ENCODE results near the gene RELN. TPM values are rescaled to one million over a fixed set of nuclear protein-coding genes. Genes with fewer than 3 reads are reported as not detected.

Gene RELN
- total and polyA plus RNA-seq, 5 donors from 2014 or later = not detected

GRCh38 chr7:103640031-103640779, 349.3 kb downstream of the RELN start:
- no peak overlapping the region for H3K27ac ChIP-seq (ENCODE audit: insufficient read depth, low read length, poor library complexity, severe bottlenecking)
- no peaks in the 10 kb centered on the region for H3K4me1 Mint-ChIP-seq
- no peak overlapping the region for H3K4me3 ChIP-seq (ENCODE audit: low read depth, low read length)
- no peaks in the 10 kb centered on the region for H3K36me3 Mint-ChIP-seq
- H3K9me3 Mint-ChIP-seq = peaks cover 0 to 12% (median 2%) of the 10 kb centered on the region in 7 donors
- no peak overlapping the region for H3K4me3 Mint-ChIP-seq
- peaks cover 0 to 3% of the 10 kb centered on the region in 2 experiments for H3K9me3 ChIP-seq (ENCODE audit: control insufficient read depth in 2 of 2, low read length in 2 of 2)
- no peak for ATAC-seq (ENCODE audit: low read depth in 2 of 2)
- no peak overlapping the region for H3K27ac Mint-ChIP-seq
- no peaks in the 10 kb centered on the region for H3K27me3 ChIP-seq (ENCODE audit: control insufficient read depth, insufficient read depth, low read length)
- H3K27me3 Mint-ChIP-seq = peaks cover 5% of the 10 kb centered on the region
- H3K36me3 ChIP-seq (ENCODE audit: control insufficient read depth, insufficient read depth, low read length) = no peaks in the 10 kb centered on the region
- no peak for DNase-seq
- H3K4me1 ChIP-seq (ENCODE audit: control insufficient read depth, insufficient read depth, low read length, poor library complexity, severe bottlenecking) = no peaks in the 10 kb centered on the region

GRCh38 chr7:103637726-103638125, 351.7 kb downstream of the RELN start:
- H3K9me3 Mint-ChIP-seq = peaks cover 0 to 2% (median 0%) of the 10 kb centered on the region in 7 donors
- H3K36me3 ChIP-seq (ENCODE audit: control insufficient read depth, insufficient read depth, low read length) = no peaks in the 10 kb centered on the region
- no peaks in the 10 kb centered on the region for H3K27me3 ChIP-seq (ENCODE audit: control insufficient read depth, insufficient read depth, low read length)
- no peak overlapping the region for H3K27ac Mint-ChIP-seq
- H3K4me3 ChIP-seq (ENCODE audit: low read depth, low read length) = no peak overlapping the region
- H3K4me3 Mint-ChIP-seq = no peak overlapping the region
- no peaks in the 10 kb centered on the region for H3K36me3 Mint-ChIP-seq
- H3K27ac ChIP-seq (ENCODE audit: insufficient read depth, low read length, poor library complexity, severe bottlenecking) = no peak overlapping the region
- H3K27me3 Mint-ChIP-seq = peaks cover 5% of the 10 kb centered on the region
- no peak for ATAC-seq (ENCODE audit: low read depth in 2 of 2)
- no peak for DNase-seq
- no peaks in the 10 kb centered on the region for H3K4me1 Mint-ChIP-seq
- H3K9me3 ChIP-seq (ENCODE audit: control insufficient read depth in 2 of 2, low read length in 2 of 2) = no peaks in the 10 kb centered on the region
- no peaks in the 10 kb centered on the region for H3K4me1 ChIP-seq (ENCODE audit: control insufficient read depth, insufficient read depth, low read length, poor library complexity, severe bottlenecking)

- Histone ChIP-seq H3K4me3 (ENCODE audit: low read depth, low read length) (no peak overlapping the region), H3K27ac (ENCODE audit: insufficient read depth, low read length, poor library complexity, severe bottlenecking) (no peak overlapping the region), H3K27me3 (ENCODE audit: control insufficient read depth, insufficient read depth, low read length) (peaks cover 4% of the 10 kb centered on the region), H3K9me3 (ENCODE audit: control insufficient read depth in 2 of 2, low read length in 2 of 2) (no peaks in the 10 kb centered on the region), H3K4me1 (ENCODE audit: control insufficient read depth, insufficient read depth, low read length, poor library complexity, severe bottlenecking) (no peaks in the 10 kb centered on the region), H3K36me3 (ENCODE audit: control insufficient read depth, insufficient read depth, low read length) (no peaks in the 10 kb centered on the region)
- no peak for DNase-seq
- H3K36me3 Mint-ChIP-seq = no peaks in the 10 kb centered on the region
- ATAC-seq (ENCODE audit: low read depth in 2 of 2) = no peak
- no peak overlapping the region for H3K27ac Mint-ChIP-seq
- no peak overlapping the region for H3K4me3 Mint-ChIP-seq
- H3K9me3 Mint-ChIP-seq = peaks cover 0 to 2% (median 0%) of the 10 kb centered on the region in 7 donors
- H3K4me1 Mint-ChIP-seq = no peaks in the 10 kb centered on the region
- peaks cover 5% of the 10 kb centered on the region for H3K27me3 Mint-ChIP-seq
Observed at GRCh38 chr7:103637094-103637493, 352.4 kb downstream of the RELN start.

GRCh38 chr7:103636153-103636552, 353.3 kb downstream of the RELN start:
- Mint-ChIP-seq H3K9me3 (peaks cover 0 to 2% (median 0%) of the 10 kb centered on the region in 7 donors), H3K27me3 (peaks cover 5% of the 10 kb centered on the region), H3K27ac (no peak overlapping the region), H3K4me3 (no peak overlapping the region), H3K36me3 (no peaks in the 10 kb centered on the region), H3K4me1 (no peaks in the 10 kb centered on the region)
- H3K27ac ChIP-seq (ENCODE audit: insufficient read depth, low read length, poor library complexity, severe bottlenecking) = no peak overlapping the region
- H3K4me1 ChIP-seq (ENCODE audit: control insufficient read depth, insufficient read depth, low read length, poor library complexity, severe bottlenecking) = no peaks in the 10 kb centered on the region
- H3K36me3 ChIP-seq (ENCODE audit: control insufficient read depth, insufficient read depth, low read length) = no peaks in the 10 kb centered on the region
- H3K4me3 ChIP-seq (ENCODE audit: low read depth, low read length) = no peak overlapping the region
- DNase-seq = no peak
- H3K9me3 ChIP-seq (ENCODE audit: control insufficient read depth in 2 of 2, low read length in 2 of 2) = no peaks in the 10 kb centered on the region
- H3K27me3 ChIP-seq (ENCODE audit: control insufficient read depth, insufficient read depth, low read length) = peaks cover 4% of the 10 kb centered on the region
- ATAC-seq (ENCODE audit: low read depth in 2 of 2) = no peak

- no peak overlapping the region for H3K4me3 Mint-ChIP-seq
Observed at GRCh38 chr7:103632972-103633371, 356.5 kb downstream of the RELN start.

GRCh38 chr7:103632005-103632639, 357.3 kb downstream of the RELN start:
- H3K9me3 ChIP-seq (ENCODE audit: control insufficient read depth in 2 of 2, low read length in 2 of 2) = no peaks in the 10 kb centered on the region
- H3K4me3 ChIP-seq (ENCODE audit: low read depth, low read length) = no peak overlapping the region
- no peak overlapping the region for H3K27ac ChIP-seq (ENCODE audit: insufficient read depth, low read length, poor library complexity, severe bottlenecking)
- Mint-ChIP-seq H3K27ac (no peak overlapping the region), H3K9me3 (no peaks in the 10 kb centered on the region), H3K4me3 (no peak overlapping the region), H3K27me3 (peaks cover 5% of the 10 kb centered on the region), H3K4me1 (no peaks in the 10 kb centered on the region), H3K36me3 (no peaks in the 10 kb centered on the region)
- H3K36me3 ChIP-seq (ENCODE audit: control insufficient read depth, insufficient read depth, low read length) = no peaks in the 10 kb centered on the region
- DNase-seq (no peak), ATAC-seq (ENCODE audit: low read depth in 2 of 2) (no peak)
- no peaks in the 10 kb centered on the region for H3K4me1 ChIP-seq (ENCODE audit: control insufficient read depth, insufficient read depth, low read length, poor library complexity, severe bottlenecking)
- H3K27me3 ChIP-seq (ENCODE audit: control insufficient read depth, insufficient read depth, low read length) = peaks cover 4% of the 10 kb centered on the region

More at GRCh38 chr7:103632972-103633371, 356.5 kb downstream of the RELN start:
- DNase-seq (no peak), ATAC-seq (ENCODE audit: low read depth in 2 of 2) (no peak)
- Mint-ChIP-seq H3K27me3 (peaks cover under 1% of the 10 kb centered on the region), H3K4me1 (no peaks in the 10 kb centered on the region), H3K9me3 (peaks cover 0 to 2% (median 0%) of the 10 kb centered on the region in 7 donors), H3K36me3 (no peaks in the 10 kb centered on the region), H3K27ac (no peak overlapping the region)
- Histone ChIP-seq H3K36me3 (ENCODE audit: control insufficient read depth, insufficient read depth, low read length) (no peaks in the 10 kb centered on the region), H3K27ac (ENCODE audit: insufficient read depth, low read length, poor library complexity, severe bottlenecking) (no peak overlapping the region), H3K9me3 (ENCODE audit: control insufficient read depth in 2 of 2, low read length in 2 of 2) (no peaks in the 10 kb centered on the region), H3K27me3 (ENCODE audit: control insufficient read depth, insufficient read depth, low read length) (peaks cover 4% of the 10 kb centered on the region), H3K4me3 (ENCODE audit: low read depth, low read length) (no peak overlapping the region), H3K4me1 (ENCODE audit: control insufficient read depth, insufficient read depth, low read length, poor library complexity, severe bottlenecking) (no peaks in the 10 kb centered on the region)

- H3K4me3 Mint-ChIP-seq = no peak overlapping the region
- H3K36me3 Mint-ChIP-seq = no peaks in the 10 kb centered on the region
- no peaks in the 10 kb centered on the region for H3K4me1 ChIP-seq (ENCODE audit: control insufficient read depth, insufficient read depth, low read length, poor library complexity, severe bottlenecking)
- H3K4me3 ChIP-seq (ENCODE audit: low read depth, low read length) = no peak overlapping the region
- H3K27ac Mint-ChIP-seq = no peak overlapping the region
- H3K27me3 ChIP-seq (ENCODE audit: control insufficient read depth, insufficient read depth, low read length) = peaks cover 4% of the 10 kb centered on the region
- no peak for DNase-seq
- H3K27me3 Mint-ChIP-seq = peaks cover 6% of the 10 kb centered on the region
- no peaks in the 10 kb centered on the region for H3K9me3 ChIP-seq (ENCODE audit: control insufficient read depth in 2 of 2, low read length in 2 of 2)
- no peaks in the 10 kb centered on the region for H3K9me3 Mint-ChIP-seq
- H3K4me1 Mint-ChIP-seq = no peaks in the 10 kb centered on the region
- H3K36me3 ChIP-seq (ENCODE audit: control insufficient read depth, insufficient read depth, low read length) = no peaks in the 10 kb centered on the region
- no peak overlapping the region for H3K27ac ChIP-seq (ENCODE audit: insufficient read depth, low read length, poor library complexity, severe bottlenecking)
- no peak for ATAC-seq (ENCODE audit: low read depth in 2 of 2)
Observed at GRCh38 chr7:103630318-103630717, 359.1 kb downstream of the RELN start.

GRCh38 chr7:103628742-103629141, 360.7 kb downstream of the RELN start:
- Mint-ChIP-seq H3K9me3 (peaks cover 0 to 1% (median 0%) of the 10 kb centered on the region in 7 donors), H3K4me1 (no peaks in the 10 kb centered on the region), H3K36me3 (no peaks in the 10 kb centered on the region), H3K27me3 (peaks cover 9% of the 10 kb centered on the region), H3K27ac (no peak overlapping the region), H3K4me3 (no peak overlapping the region)
- Histone ChIP-seq H3K9me3 (ENCODE audit: control insufficient read depth in 2 of 2, low read length in 2 of 2) (no peaks in the 10 kb centered on the region), H3K36me3 (ENCODE audit: control insufficient read depth, insufficient read depth, low read length) (no peaks in the 10 kb centered on the region), H3K4me1 (ENCODE audit: control insufficient read depth, insufficient read depth, low read length, poor library complexity, severe bottlenecking) (no peaks in the 10 kb centered on the region), H3K27ac (ENCODE audit: insufficient read depth, low read length, poor library complexity, severe bottlenecking) (no peak overlapping the region), H3K27me3 (ENCODE audit: control insufficient read depth, insufficient read depth, low read length) (peaks cover 4% of the 10 kb centered on the region), H3K4me3 (ENCODE audit: low read depth, low read length) (no peak overlapping the region)
- no peak for ATAC-seq (ENCODE audit: low read depth in 2 of 2)
- DNase-seq = no peak

Data from CD4-positive, CD25-positive, alpha-beta regulatory T cell (primary cell).